ENCODE data around the gene MANF. TPM values are rescaled to one million over a fixed set of nuclear protein-coding genes. Genes with fewer than 3 reads are reported as not detected.

MANF gene
- total and polyA plus RNA-seq, 10 donors, result 31.8 to 85.8 (median 47.7) TPM

- no peaks in the 10 kb centered on the region for H3K9me3 ChIP-seq
- H3K27ac ChIP-seq, result peak overlapping the region; percentile 74 to 94 (median 91)
- H3K36me3 ChIP-seq, result peaks cover 0 to 83% (median 54%) of the 10 kb centered on the region in 6 donors
- H3K4me3 ChIP-seq, result peak overlapping the region; percentile 59 to 90 (median 66)
- intact Hi-C loops (cut with DNase I; ENCODE audit: low total_unique reads), result no loop called here
- 8 to 53% (median 14%) methylated on average over 43 to 115 of the region's 115 CpGs for WGBS, 5 donors
- peak; percentile 92 for DNase-seq
- TF ChIP-seq POLR2A (IDR thresholded peaks at IDR 0.05) (no peak), POLR2AphosphoS5 (IDR thresholded peaks at IDR 0.05) (peak in 1 of 3 donors; percentile 59)
- TF ChIP-seq, protein P1, sequence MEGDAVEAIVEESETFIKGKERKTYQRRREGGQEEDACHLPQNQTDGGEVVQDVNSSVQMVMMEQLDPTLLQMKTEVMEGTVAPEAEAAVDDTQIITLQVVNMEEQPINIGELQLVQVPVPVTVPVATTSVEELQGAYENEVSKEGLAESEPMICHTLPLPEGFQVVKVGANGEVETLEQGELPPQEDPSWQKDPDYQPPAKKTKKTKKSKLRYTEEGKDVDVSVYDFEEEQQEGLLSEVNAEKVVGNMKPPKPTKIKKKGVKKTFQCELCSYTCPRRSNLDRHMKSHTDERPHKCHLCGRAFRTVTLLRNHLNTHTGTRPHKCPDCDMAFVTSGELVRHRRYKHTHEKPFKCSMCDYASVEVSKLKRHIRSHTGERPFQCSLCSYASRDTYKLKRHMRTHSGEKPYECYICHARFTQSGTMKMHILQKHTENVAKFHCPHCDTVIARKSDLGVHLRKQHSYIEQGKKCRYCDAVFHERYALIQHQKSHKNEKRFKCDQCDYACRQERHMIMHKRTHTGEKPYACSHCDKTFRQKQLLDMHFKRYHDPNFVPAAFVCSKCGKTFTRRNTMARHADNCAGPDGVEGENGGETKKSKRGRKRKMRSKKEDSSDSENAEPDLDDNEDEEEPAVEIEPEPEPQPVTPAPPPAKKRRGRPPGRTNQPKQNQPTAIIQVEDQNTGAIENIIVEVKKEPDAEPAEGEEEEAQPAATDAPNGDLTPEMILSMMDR (IDR thresholded peaks at IDR 0.05 in 8 of 11, conservative IDR thresholded peaks at IDR 0.05 in 3 of 11), result no peak
- no peaks in the 10 kb centered on the region for H3K27me3 ChIP-seq (replicated peaks in 1 of 7)
- peaks cover 31 to 94% (median 87%) of the 10 kb centered on the region in 6 donors for H3K4me1 ChIP-seq
Measured at GRCh38 chr3:51391566-51392354, 6.7 kb downstream of the MANF start.

DNA sequence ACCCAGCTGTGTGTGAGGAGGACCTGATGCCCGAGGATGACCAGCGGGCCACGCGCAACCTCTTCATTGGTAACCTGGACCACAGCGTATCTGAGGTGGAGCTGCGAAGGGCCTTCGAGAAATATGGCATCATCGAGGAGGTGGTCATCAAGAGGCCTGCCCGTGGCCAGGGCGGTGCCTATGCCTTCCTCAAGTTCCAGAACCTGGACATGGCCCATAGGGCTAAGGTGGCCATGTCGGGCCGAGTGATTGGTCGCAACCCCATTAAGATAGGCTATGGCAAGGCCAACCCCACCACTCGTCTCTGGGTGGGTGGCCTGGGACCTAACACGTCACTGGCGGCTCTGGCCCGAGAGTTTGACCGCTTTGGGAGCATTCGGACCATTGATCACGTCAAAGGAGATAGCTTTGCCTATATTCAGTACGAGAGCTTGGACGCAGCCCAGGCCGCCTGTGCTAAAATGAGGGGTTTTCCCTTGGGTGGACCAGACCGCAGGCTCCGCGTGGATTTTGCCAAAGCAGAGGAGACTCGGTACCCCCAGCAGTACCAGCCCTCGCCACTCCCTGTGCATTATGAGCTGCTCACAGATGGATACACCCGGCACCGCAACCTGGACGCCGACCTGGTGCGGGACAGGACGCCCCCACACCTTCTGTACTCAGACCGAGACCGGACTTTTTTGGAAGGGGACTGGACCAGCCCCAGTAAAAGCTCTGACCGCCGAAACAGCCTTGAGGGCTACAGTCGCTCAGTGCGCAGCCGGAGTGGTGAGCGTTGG lies 7.5 kb downstream of the MANF start:
- peak; percentile 83 for DNase-seq
- Histone ChIP-seq H3K9me3 (no peaks in the 10 kb centered on the region), H3K4me3 (peak overlapping the region in 7 of 8 donors; percentile 59 to 90 (median 68)), H3K27me3 (replicated peaks in 1 of 7) (no peaks in the 10 kb centered on the region), H3K36me3 (peaks cover 0 to 83% (median 61%) of the 10 kb centered on the region in 6 donors), H3K27ac (peak overlapping the region in 7 of 8 donors; percentile 80 to 94 (median 92)), H3K4me1 (peaks cover 24 to 94% (median 82%) of the 10 kb centered on the region in 6 donors)
- WGBS, 5 donors, result 93 to 97% (median 95%) methylated on average over 38 to 42 of the region's 42 CpGs
- TF ChIP-seq POLR2A (IDR thresholded peaks at IDR 0.05) (no peak), POLR2AphosphoS5 (IDR thresholded peaks at IDR 0.05) (no peak)
- TF ChIP-seq, protein P1 (IDR thresholded peaks at IDR 0.05 in 8 of 11, conservative IDR thresholded peaks at IDR 0.05 in 3 of 11), result no peak
- intact Hi-C loops (cut with DNase I; ENCODE audit: low total_unique reads), result no loop called here

DNA sequence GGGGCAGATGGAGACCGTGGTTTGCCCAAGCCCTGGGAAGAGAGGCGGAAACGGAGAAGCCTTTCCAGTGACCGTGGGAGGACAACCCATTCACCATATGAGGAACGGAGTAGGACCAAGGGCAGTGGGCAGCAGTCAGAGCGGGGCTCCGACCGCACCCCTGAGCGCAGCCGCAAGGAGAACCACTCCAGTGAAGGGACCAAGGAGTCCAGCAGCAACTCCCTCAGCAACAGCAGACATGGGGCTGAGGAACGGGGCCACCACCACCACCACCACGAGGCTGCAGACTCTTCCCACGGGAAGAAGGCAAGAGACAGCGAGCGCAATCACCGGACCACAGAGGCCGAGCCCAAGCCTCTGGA lies 8.0 kb downstream of the MANF start:
- no peak for DNase-seq
- no peaks in the 10 kb centered on the region for H3K27me3 ChIP-seq (replicated peaks in 1 of 7)
- peak overlapping the region in 1 of 8 donors; percentile 90 for H3K4me3 ChIP-seq
- H3K27ac ChIP-seq, result no peak overlapping the region
- TF ChIP-seq POLR2A (IDR thresholded peaks at IDR 0.05) (no peak), POLR2AphosphoS5 (IDR thresholded peaks at IDR 0.05) (no peak)
- TF ChIP-seq, protein P1 (IDR thresholded peaks at IDR 0.05 in 8 of 11, conservative IDR thresholded peaks at IDR 0.05 in 3 of 11), result no peak
- intact Hi-C loops (cut with DNase I; ENCODE audit: low total_unique reads), result no loop called here
- H3K36me3 ChIP-seq, result peaks cover 0 to 83% (median 65%) of the 10 kb centered on the region in 6 donors
- 94 to 96% (median 95%) methylated on average over 17 of the region's 17 CpGs for WGBS, 5 donors
- H3K9me3 ChIP-seq, result no peaks in the 10 kb centered on the region
- H3K4me1 ChIP-seq, result peaks cover 24 to 88% (median 76%) of the 10 kb centered on the region in 6 donors

DNA sequence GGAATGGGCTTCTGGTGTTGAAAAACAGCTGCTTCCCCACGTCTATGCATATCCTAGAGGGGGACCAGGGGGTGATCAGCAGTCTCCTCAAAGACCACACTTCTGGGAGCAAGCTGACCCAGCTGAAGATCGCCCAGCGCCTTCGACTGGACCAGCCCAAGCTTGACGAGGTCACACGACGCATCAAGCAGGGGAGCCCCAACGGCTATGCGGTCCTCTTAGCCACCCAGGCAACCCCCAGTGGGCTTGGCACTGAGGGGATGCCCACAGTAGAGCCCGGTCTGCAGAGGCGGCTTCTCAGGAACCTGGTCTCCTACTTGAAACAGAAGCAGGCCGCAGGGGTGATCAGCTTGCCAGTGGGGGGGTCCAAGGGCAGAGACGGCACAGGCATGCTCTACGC lies 8.5 kb downstream of the MANF start:
- H3K4me3 ChIP-seq, result no peak overlapping the region
- peak in 2 of 3 donors; percentile 5 to 62 for TF ChIP-seq POLR2AphosphoS5 (IDR thresholded peaks at IDR 0.05)
- no peak for TF ChIP-seq POLR2A (IDR thresholded peaks at IDR 0.05)
- intact Hi-C loops (cut with DNase I; ENCODE audit: low total_unique reads), result no loop called here
- peaks cover 0 to 83% (median 66%) of the 10 kb centered on the region in 6 donors for H3K36me3 ChIP-seq
- WGBS, 5 donors, result 87 to 96% (median 91%) methylated on average over 10 to 14 of the region's 14 CpGs
- no peak for DNase-seq
- H3K9me3 ChIP-seq, result no peaks in the 10 kb centered on the region
- H3K27me3 ChIP-seq (replicated peaks in 1 of 7), result no peaks in the 10 kb centered on the region
- H3K27ac ChIP-seq, result no peak overlapping the region
- peaks cover 24 to 84% (median 73%) of the 10 kb centered on the region in 6 donors for H3K4me1 ChIP-seq
